Stomach smooth muscle (tissue), 2 donors: ENCODE data around the gene SERPINE2.

Experiments
- H3K27ac ChIP-seq: one replicate; pipeline ENCODE4 v1.7.0; 2013; ENCODE audit warnings: mild to moderate bottlenecking, low read length, inconsistent platforms
- H3K27me3 ChIP-seq, 2 donors: one replicate each; pipeline ENCODE4 v1.7.0; 2013; ENCODE audit warnings: low read length in 2 of 2; ENCODE audit not compliant: insufficient read depth in 2 of 2, control insufficient read depth in 1 of 2
- H3K36me3 ChIP-seq, 2 donors: one replicate each; pipeline ENCODE4 v1.7.0; 2013; ENCODE audit warnings: low read length in 2 of 2; ENCODE audit not compliant: control insufficient read depth in 2 of 2, insufficient read depth in 2 of 2
- H3K4me1 ChIP-seq: one replicate; pipeline ENCODE4 v1.7.0; 2013; ENCODE audit warnings: low read length; ENCODE audit not compliant: control insufficient read depth, insufficient read depth
- H3K4me3 ChIP-seq, 2 donors: one replicate each; pipeline ENCODE4 v1.7.0; 2013; ENCODE audit warnings: low read length in 2 of 2
- H3K9ac ChIP-seq, 2 donors: one replicate each; pipeline ENCODE4 v1.7.0; 2013; ENCODE audit warnings: low read length in 2 of 2, mild to moderate bottlenecking in 1 of 2
- H3K9me3 ChIP-seq, 2 donors: one replicate each; pipeline ENCODE4 v1.7.0; 2013; ENCODE audit warnings: low read length in 2 of 2; ENCODE audit not compliant: control insufficient read depth in 2 of 2
- donor health status: healthy.
- donor health status: Pancreatic carcinoma.

Gene SERPINE2

DNA sequence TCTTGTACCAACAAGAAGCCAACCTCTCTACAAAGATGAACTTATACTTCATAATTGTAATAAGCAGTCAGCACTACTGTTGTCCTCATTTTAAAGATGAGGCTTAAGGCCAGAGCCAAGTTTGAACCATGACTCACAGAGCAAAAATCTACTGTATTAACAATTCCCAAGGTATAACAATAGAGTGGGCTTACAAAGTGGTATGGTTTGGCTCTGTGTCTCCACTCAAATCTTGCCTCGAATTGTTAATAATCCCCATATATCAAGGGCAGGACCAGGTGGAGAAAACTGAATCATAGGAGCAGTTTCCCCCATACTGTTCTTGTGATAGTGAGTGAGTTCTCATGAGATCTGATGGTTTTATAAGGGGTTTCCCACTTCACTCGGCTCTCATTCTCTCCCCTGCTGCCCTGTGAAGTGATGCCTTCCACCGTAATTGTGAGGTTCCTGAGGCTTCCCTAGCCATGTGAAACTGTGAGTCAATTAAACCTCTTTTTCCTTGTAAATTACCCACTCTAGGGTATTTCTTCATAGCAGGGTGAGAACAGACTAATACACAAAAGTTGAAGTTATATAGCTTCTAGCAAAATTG is 62.4 kb downstream of the SERPINE2 start:
- Histone ChIP-seq H3K4me1 (no peaks in the 10 kb centered on the region), H3K9me3 (no peaks in the 10 kb centered on the region), H3K36me3 (no peaks in the 10 kb centered on the region)

DNA sequence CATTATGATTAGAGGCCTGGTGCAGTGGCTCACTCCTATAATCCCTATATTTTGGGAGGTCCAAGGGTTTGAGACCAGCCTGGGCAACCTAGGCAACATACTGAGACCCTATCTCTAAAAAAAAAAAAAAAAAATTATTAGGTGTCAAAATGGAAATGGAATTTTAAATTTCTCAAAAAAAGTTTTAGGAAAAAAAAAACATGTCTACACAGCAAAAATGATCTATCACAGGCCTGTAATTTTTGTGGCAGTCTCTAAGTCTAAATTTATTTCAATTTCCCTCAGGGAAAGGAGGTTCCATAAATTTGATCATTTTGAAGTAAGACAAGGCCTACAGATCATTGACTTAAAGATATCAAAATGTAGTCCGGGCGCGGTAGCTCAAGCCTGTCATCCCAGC is 65.5 kb downstream of the SERPINE2 start:
- H3K27me3 ChIP-seq, result no peaks in the 10 kb centered on the region
- no peak overlapping the region for H3K27ac ChIP-seq
- no peak overlapping the region for H3K9ac ChIP-seq
- H3K9me3 ChIP-seq, result no peaks in the 10 kb centered on the region
- H3K4me1 ChIP-seq, result no peaks in the 10 kb centered on the region
- no peak overlapping the region for H3K4me3 ChIP-seq
- no peaks in the 10 kb centered on the region for H3K36me3 ChIP-seq

More for the DNA sequence above, 62.4 kb downstream of the SERPINE2 start:
- H3K27ac ChIP-seq, result no peak overlapping the region
- H3K9ac ChIP-seq, result no peak overlapping the region
- H3K27me3 ChIP-seq, result no peaks in the 10 kb centered on the region
- no peak overlapping the region for H3K4me3 ChIP-seq

DNA sequence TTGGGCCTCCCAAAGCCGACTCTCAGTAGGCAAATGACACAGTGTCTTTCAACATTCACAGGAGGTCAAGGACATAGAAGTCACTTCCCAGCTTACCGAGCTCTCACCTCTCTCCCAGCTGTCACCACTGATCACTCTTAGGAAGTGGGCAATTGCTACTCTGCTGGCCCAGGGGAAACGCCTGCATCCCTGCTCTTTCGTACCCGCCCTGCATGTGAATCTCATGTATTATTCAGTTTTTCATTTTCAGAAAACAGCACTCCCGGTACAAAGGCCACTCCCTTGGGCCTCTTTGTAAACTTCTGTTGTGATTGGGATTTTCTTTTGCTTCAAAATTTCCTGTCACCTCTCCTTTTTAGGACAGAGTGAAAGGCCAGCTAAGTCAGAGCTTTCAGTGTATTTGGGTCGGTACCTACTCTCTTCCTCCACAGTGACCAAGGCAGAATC is 66.4 kb downstream of the SERPINE2 start:
- Histone ChIP-seq H3K9me3 (no peaks in the 10 kb centered on the region), H3K4me3 (no peak overlapping the region), H3K27me3 (no peaks in the 10 kb centered on the region), H3K9ac (no peak overlapping the region), H3K4me1 (no peaks in the 10 kb centered on the region), H3K27ac (no peak overlapping the region), H3K36me3 (no peaks in the 10 kb centered on the region)

DNA sequence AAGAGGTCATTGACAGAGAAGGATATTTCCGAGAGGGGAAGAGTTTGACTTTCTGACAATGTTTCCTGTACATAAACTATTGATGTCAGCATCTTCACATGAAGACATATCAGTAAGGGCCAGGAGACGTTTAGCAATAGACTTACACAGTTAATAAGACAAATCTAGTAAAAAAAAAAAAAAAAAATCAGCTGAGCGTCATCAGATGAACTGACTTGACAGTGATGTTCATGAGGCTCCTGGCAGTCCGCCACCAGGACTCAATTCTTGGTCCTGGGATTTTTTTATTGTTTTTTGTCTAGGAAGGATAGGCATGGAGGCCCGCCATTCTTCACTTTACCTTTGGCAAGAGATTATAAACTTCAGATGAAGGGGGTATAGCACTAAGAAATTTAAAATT is 67.4 kb downstream of the SERPINE2 start:
- no peak overlapping the region for H3K9ac ChIP-seq
- H3K27me3 ChIP-seq, result no peaks in the 10 kb centered on the region
- H3K36me3 ChIP-seq, result peaks cover under 1 to 3% of the 10 kb centered on the region in 2 donors
- H3K4me1 ChIP-seq, result no peaks in the 10 kb centered on the region
- H3K27ac ChIP-seq, result no peak overlapping the region
- H3K4me3 ChIP-seq, result no peak overlapping the region
- no peaks in the 10 kb centered on the region for H3K9me3 ChIP-seq

DNA sequence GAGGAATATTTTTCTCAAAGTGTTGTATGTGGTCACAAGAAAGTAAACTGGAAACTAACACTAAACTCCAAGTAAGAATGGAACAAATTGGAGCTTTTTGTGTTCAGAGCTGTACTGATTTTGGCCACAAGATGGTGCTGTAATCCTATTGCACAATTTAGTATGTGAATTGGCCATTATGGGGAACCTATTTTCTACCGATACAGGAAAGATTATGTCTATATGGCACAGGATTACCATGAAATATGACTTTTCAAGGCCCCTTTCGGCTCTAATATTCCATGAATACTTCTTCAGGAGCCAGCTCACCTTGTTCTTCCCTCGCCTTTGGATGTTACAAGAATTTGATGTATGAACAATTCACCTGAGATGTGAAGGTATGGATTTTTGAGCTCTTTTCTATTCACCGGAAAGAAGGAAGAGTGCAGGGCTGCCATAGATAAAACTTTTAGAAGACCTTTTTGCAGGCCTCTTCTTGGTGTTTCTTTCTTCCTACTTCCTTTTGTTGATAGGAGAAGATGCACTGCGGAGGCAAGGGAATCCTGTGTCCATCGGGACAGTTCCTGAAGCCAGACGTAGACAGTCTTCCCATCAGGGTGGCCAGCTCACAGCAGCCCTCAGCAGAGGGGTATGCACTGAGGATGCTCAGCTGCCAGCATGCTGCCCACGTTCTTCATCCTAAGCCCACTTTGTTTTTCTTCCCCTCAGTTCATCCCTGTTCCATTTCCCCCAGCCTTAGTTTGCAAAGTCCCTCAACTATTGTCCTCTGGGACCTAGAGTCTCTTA is 68.5 kb downstream of the SERPINE2 start:
- peaks cover 3 to 4% of the 10 kb centered on the region in 2 donors for H3K36me3 ChIP-seq
- H3K27me3 ChIP-seq, result no peaks in the 10 kb centered on the region
- no peaks in the 10 kb centered on the region for H3K9me3 ChIP-seq
- H3K9ac ChIP-seq, result no peak overlapping the region
- no peak overlapping the region for H3K4me3 ChIP-seq
- H3K4me1 ChIP-seq, result no peaks in the 10 kb centered on the region
- H3K27ac ChIP-seq, result no peak overlapping the region

DNA sequence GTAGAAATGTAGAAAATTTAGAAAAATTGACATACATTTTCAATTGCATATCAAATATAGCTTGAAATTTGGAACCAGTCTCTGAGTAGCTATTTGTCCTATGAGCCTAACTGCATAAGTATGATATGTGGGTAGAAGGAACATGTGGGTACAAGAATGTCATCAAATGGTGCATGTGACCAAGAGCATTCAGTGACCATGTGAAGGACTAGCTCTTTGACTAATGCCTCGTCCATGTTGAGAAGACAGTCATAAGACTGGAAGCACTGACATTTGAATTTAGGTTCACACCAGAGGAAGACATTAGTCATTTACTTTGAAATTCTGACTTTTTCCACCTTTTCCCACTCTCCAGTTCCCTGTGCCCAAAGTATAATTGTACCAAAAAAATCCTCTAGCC is 69.2 kb downstream of the SERPINE2 start:
- Histone ChIP-seq H3K36me3 (peaks cover 3 to 4% of the 10 kb centered on the region in 2 donors), H3K4me1 (no peaks in the 10 kb centered on the region), H3K9me3 (no peaks in the 10 kb centered on the region), H3K9ac (no peak overlapping the region), H3K27me3 (no peaks in the 10 kb centered on the region), H3K27ac (no peak overlapping the region), H3K4me3 (no peak overlapping the region)

DNA sequence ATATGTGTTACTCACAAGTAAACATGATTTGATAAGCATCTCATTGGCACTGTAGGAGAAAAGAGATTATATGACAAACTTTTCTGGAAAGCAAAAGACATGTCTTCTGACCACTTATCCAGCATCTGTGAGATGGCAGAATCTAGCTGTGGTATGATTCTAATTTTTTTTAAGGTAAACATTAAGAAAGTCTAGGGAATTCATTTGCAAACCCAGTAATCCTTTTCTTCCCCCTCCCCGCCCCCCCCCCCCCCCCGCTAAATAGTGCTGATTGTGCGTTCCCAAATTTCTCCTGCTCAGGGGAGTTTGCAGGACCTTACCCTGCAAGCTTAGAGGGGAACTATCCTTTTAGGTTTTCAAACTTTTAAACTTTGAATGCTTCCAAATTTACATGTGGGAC is 69.8 kb downstream of the SERPINE2 start:
- Histone ChIP-seq H3K36me3 (peaks cover 3 to 4% of the 10 kb centered on the region in 2 donors), H3K27me3 (no peaks in the 10 kb centered on the region), H3K27ac (no peak overlapping the region), H3K4me1 (no peaks in the 10 kb centered on the region), H3K9me3 (no peaks in the 10 kb centered on the region), H3K4me3 (no peak overlapping the region), H3K9ac (no peak overlapping the region)

DNA sequence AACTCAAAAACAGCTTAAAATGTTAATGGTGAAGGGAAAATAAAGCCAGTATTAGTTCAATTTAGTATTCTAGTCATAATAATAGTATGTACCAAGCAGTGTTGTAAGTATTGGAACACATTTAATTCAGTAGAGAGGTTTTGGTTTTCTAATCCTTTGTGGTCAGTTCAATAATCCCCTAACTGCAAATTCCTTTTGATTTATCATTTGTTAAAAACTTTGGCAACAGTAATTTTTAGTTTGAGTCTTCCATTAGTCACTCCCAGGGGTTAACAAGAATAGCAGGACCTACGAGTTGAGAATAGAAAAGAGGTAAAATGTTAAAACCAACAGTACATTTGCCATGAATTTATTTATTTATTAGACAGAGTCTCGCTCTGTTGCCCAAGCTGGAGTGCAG is 71.1 kb downstream of the SERPINE2 start:
- Histone ChIP-seq H3K4me1 (no peaks in the 10 kb centered on the region), H3K27me3 (no peaks in the 10 kb centered on the region), H3K9me3 (no peaks in the 10 kb centered on the region), H3K36me3 (peaks cover 4 to 7% of the 10 kb centered on the region in 2 donors), H3K4me3 (no peak overlapping the region), H3K9ac (no peak overlapping the region), H3K27ac (no peak overlapping the region)

DNA sequence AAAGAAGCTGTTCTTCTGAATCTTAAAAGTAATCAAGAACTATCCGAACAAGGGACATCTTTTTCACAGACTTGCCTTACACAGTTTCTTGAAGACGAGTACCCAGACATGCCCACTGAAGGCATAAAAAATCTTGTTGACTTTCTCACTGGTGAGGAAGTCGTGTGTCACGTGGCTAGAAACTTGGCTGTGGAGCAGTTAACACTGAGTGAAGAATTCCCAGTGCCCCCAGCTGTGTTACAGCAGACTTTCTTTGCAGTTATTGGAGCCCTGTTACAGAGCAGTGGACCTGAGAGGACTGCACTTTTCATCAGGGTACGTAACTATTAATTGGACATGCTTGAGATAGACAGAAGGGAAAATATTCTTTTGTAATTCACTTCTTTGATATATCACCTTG is 79.4 kb downstream of the SERPINE2 start:
- Histone ChIP-seq H3K36me3 (peaks cover 10 to 14% of the 10 kb centered on the region in 2 donors), H3K27ac (no peak overlapping the region), H3K4me1 (peaks cover 16% of the 10 kb centered on the region), H3K27me3 (no peaks in the 10 kb centered on the region), H3K9me3 (no peaks in the 10 kb centered on the region), H3K4me3 (peak overlapping the region; percentile 30 to 44), H3K9ac (no peak overlapping the region)

DNA sequence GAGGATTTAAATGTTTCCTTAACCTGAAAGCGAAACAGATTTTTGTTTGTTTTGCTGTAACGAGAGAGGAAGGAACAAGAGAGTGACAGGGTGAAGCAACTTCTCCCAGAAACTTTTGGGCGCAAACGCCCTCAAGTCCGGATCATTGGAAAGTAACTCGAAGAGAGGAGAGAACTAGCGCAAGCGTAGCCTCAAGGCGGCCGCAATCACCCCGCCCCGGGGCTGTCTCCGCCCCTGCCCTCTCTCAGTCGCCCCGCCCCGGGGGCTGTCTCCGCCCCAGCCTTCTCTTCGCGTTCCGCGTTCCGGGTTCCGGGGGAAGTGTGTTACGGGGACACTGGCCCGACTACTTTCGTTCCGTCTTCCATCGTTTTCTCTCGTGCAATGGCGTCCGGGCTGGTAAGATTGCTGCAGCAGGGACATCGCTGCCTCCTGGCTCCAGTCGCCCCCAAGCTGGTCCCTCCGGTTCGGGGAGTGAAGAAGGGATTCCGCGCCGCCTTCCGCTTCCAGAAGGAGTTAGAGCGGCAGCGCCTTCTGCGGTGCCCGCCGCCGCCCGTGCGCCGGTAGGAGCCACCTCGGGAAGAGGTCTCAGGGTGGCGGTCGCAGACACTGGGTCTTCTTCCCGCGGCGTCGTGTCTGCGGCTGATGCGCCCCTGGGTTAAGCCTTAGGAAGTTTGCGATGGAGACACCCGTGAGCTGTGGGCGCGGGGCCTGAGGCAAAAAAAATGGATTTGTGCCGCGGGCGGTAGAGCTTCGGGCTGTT is 81.8 kb downstream of the SERPINE2 start, which contains the start of gene MRPL44:
MRPL44 (plus strand) TSS at position 372 of the 760 bp plus-strand sequence; CDS start at position 382, 10 bp downstream.
- Histone ChIP-seq H3K36me3 (peaks cover 10% of the 10 kb centered on the region in 2 donors), H3K4me1 (peaks cover 16% of the 10 kb centered on the region), H3K27me3 (no peaks in the 10 kb centered on the region), H3K9me3 (no peaks in the 10 kb centered on the region), H3K4me3 (peak within 1 kb of the TSS; percentile 83 to 88), H3K9ac (peak within 1 kb of the TSS; percentile 73 to 78), H3K27ac (peak within 1 kb of the TSS; percentile 50)
